Measurements from ENCODE around the gene NAV1.
"Not testable (repeated sequence)": the region's sequence is repeated elsewhere in the genome, so short reads cannot be mapped to it uniquely, and the experiment has no call there.

NAV1 gene

DNA sequence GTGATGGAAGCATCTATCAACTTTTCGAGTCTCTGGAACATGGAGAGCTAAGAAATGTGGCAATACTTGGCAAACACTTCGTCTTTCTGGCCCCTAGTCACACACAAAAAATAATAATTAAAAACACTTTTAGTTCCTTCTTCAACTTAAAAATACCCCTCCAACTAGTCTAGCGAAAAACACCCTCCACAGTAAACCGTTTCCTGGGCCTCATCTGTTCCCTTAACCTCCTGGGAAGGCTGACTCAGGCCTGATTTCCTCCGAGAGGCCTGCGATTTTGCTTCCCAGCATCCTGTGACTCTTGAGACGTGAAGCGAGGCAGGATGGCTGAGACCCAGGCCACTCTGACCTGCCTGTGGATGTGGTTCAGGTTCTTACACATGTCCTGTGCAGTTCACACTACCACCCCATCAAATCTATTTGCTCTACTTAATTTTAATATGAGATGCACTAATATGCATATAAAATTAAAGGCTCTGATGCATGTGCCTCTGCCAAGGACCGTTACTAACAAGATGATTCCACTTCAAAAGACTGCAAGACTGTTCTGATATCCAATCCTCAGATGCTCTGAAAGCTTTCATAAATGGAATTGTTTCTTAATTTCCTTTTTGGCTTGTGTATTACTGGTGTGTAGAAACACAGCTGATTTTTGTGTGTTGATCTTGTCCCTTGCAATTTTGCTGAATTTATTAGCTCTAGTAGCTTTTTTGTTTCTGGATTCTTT lies 3.5 kb downstream of the NAV1 start:
- Histone ChIP-seq H3K27me3 (peaks cover 37% of the 10 kb centered on the region), H3K36me3 (no peaks in the 10 kb centered on the region), H3K4me3 (ENCODE audit: low read depth in 1 of 2, low read length in 1 of 2) (no peak overlapping the region), H3K4me1 (ENCODE audit: control insufficient read depth in 1 of 2, insufficient read depth in 1 of 2, low read depth in 1 of 2, low read length in 1 of 2) (peaks cover 44 to 70% of the 10 kb centered on the region in 2 experiments), H3K27ac (no peak overlapping the region), H3K9me3 (no peaks in the 10 kb centered on the region)
- no peak for TF ChIP-seq CTCF (IDR thresholded peaks at IDR 0.05)

DNA sequence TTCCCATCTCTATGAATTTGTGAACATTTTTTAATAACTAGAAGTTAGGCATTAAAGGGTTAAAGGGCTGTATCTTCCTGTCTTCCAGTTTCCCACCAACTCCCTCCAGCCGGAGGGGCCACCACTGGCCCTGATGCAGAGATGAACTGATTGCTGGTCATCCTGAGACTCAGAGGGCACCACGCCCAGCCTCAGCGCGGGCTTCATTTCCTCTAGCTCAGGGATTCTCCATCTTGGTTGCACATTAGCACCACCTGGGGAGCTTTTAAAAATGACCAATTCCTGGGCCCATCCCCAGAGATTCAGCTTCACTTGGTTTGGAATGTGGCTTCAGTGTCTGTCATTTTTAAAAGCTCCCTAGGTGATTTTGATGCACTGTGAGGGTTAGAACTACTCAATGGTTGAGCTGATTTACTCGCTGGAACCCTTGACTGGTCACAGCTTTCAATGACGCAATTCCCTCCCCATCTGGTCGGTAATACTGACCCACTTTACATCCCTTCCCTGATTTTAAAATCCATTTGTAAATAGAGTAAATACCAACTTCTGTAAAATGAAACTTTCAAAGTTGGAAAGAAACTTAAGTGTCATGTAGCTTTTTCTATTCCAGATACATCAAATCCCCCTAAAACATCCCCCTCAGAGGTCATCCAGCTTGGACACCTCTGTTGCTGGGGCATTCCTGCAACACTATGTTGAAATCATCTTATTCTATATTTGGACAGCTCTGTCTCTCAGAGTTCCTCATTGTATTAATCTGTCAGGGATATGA lies 5.1 kb downstream of the NAV1 start:
- H3K4me1 ChIP-seq (ENCODE audit: control insufficient read depth in 1 of 2, insufficient read depth in 1 of 2, low read depth in 1 of 2, low read length in 1 of 2): peaks cover 32 to 57% of the 10 kb centered on the region in 2 experiments
- TF ChIP-seq CTCF (IDR thresholded peaks at IDR 0.05): no peak
- H3K27ac ChIP-seq: no peak overlapping the region
- no peak overlapping the region for H3K4me3 ChIP-seq (ENCODE audit: low read depth in 1 of 2, low read length in 1 of 2)
- no peaks in the 10 kb centered on the region for H3K36me3 ChIP-seq
- no peaks in the 10 kb centered on the region for H3K9me3 ChIP-seq
- H3K27me3 ChIP-seq: peaks cover 21% of the 10 kb centered on the region

GRCh38 chr1:201544710-201545109 lies 5.8 kb downstream of the NAV1 start:
- H3K9me3 ChIP-seq: no peaks in the 10 kb centered on the region
- H3K27ac ChIP-seq: no peak overlapping the region
- TF ChIP-seq CTCF (IDR thresholded peaks at IDR 0.05): no peak
- peaks cover 15% of the 10 kb centered on the region for H3K27me3 ChIP-seq
- H3K4me1 ChIP-seq (ENCODE audit: control insufficient read depth in 1 of 2, insufficient read depth in 1 of 2, low read depth in 1 of 2, low read length in 1 of 2): peaks cover 26 to 50% of the 10 kb centered on the region in 2 experiments
- H3K4me3 ChIP-seq (ENCODE audit: low read depth in 1 of 2, low read length in 1 of 2): no peak overlapping the region
- no peaks in the 10 kb centered on the region for H3K36me3 ChIP-seq

GRCh38 chr1:201545851-201546492 lies 7.0 kb downstream of the NAV1 start:
- no peak overlapping the region for H3K4me3 ChIP-seq (ENCODE audit: low read depth in 1 of 2, low read length in 1 of 2)
- H3K27ac ChIP-seq: no peak overlapping the region
- H3K36me3 ChIP-seq: no peaks in the 10 kb centered on the region
- H3K27me3 ChIP-seq: peaks cover 2% of the 10 kb centered on the region
- no peaks in the 10 kb centered on the region for H3K9me3 ChIP-seq
- no peak for TF ChIP-seq CTCF (IDR thresholded peaks at IDR 0.05)
- peaks cover 19 to 42% of the 10 kb centered on the region in 2 experiments for H3K4me1 ChIP-seq (ENCODE audit: control insufficient read depth in 1 of 2, insufficient read depth in 1 of 2, low read depth in 1 of 2, low read length in 1 of 2)

- H3K4me3 ChIP-seq (ENCODE audit: low read depth in 1 of 2, low read length in 1 of 2); H3K27ac ChIP-seq; H3K9me3 ChIP-seq; H3K36me3 ChIP-seq; H3K27me3 ChIP-seq: not testable (repeated sequence)
- H3K4me1 ChIP-seq (ENCODE audit: control insufficient read depth in 1 of 2, insufficient read depth in 1 of 2, low read depth in 1 of 2, low read length in 1 of 2): peaks cover 5 to 12% of the 10 kb centered on the region in 2 experiments
Measured at GRCh38 chr1:201549522-201549921, 10.6 kb downstream of the NAV1 start.
